ENCODE measurements around the gene LRRC8E.
A peak's percentile ranks its signal among the peaks of the same experiment; 100 is the strongest.
"Not testable (repeated sequence)": the region's sequence is repeated elsewhere in the genome, so short reads cannot be mapped to it uniquely, and the experiment has no call there.

The LRRC8E gene

GRCh38 chr19:7858109-7858770, 30.1 kb upstream of the LRRC8E start:
- POLR2A ChIA-PET, result interaction anchor here (0.5 kb wide), 1 partner anchor 693 kb away, joined by 4 read pairs; no protein-coding TSS in a partner anchor
- no peak for DNase-seq (ENCODE audit: extremely low spot score)
- CTCF ChIA-PET, result interaction anchor here (0.6 to 4.4 kb wide), 8 partner anchors 11 to 344 kb away, joined by 3 to 45 read pairs (median 4); no protein-coding TSS in a partner anchor
- TF ChIP-seq CTCF (IDR thresholded peaks at IDR 0.05; ENCODE audit: control extremely low read depth, extremely low read depth, low read depth, missing control alignments), result no peak

GRCh38 chr19:7859087-7859486, 29.2 kb upstream of the LRRC8E start:
- POLR2A ChIA-PET, result not testable (repeated sequence)

GRCh38 chr19:7859831-7860713, 28.2 kb upstream of the LRRC8E start:
- ChIA-PET POLR2A (no interaction called here), CTCF (interaction anchor here (1.3 to 4.4 kb wide), 2 partner anchors 9 to 60 kb away, joined by 3 to 45 read pairs; no protein-coding TSS in a partner anchor)
- no peak for TF ChIP-seq CTCF (IDR thresholded peaks at IDR 0.05; ENCODE audit: control extremely low read depth, extremely low read depth, low read depth, missing control alignments)
- DNase-seq (ENCODE audit: extremely low spot score), result no peak

More at GRCh38 chr19:7859087-7859486, 29.2 kb upstream of the LRRC8E start:
- CTCF ChIA-PET, result interaction anchor here (1.5 to 4.4 kb wide), 3 partner anchors 10 to 59 kb away, joined by 4 to 45 read pairs (median 5); no protein-coding TSS in a partner anchor
- not testable (repeated sequence) for DNase-seq (ENCODE audit: extremely low spot score)

GRCh38 chr19:7860714-7861618, 27.3 kb upstream of the LRRC8E start:
- POLR2A ChIA-PET, result no interaction called here
- DNase-seq (ENCODE audit: extremely low spot score), result no peak
- no peak for TF ChIP-seq CTCF (IDR thresholded peaks at IDR 0.05; ENCODE audit: control extremely low read depth, extremely low read depth, low read depth, missing control alignments)
- CTCF ChIA-PET, result interaction anchor here (0.9 to 4.4 kb wide), 8 partner anchors 8 to 292 kb away, joined by 3 to 45 read pairs (median 4); partner anchors contain the start of genes SNAPC2 and TRAPPC5

GRCh38 chr19:7861619-7862412, 26.5 kb upstream of the LRRC8E start:
- ChIA-PET POLR2A (no interaction called here), CTCF (interaction anchor here (0.6 to 4.4 kb wide), 11 partner anchors 8 to 293 kb away, joined by 3 to 34 read pairs (median 3); partner anchors contain the start of genes MAP2K7, SNAPC2 and TRAPPC5)
- TF ChIP-seq CTCF (IDR thresholded peaks at IDR 0.05; ENCODE audit: control extremely low read depth, extremely low read depth, low read depth, missing control alignments), result no peak
- no peak for DNase-seq (ENCODE audit: extremely low spot score)

GRCh38 chr19:7862413-7862951, 25.8 kb upstream of the LRRC8E start:
- DNase-seq (ENCODE audit: extremely low spot score), result peak; percentile 91

More at GRCh38 chr19:7862413-7862951, 25.8 kb upstream of the LRRC8E start:
- CTCF ChIA-PET, result interaction anchor here (0.6 to 4.4 kb wide), 8 partner anchors 9 to 227 kb away, joined by 3 to 34 read pairs (median 3); partner anchors contain the start of genes MAP2K7 and TRAPPC5
- TF ChIP-seq CTCF (IDR thresholded peaks at IDR 0.05; ENCODE audit: control extremely low read depth, extremely low read depth, low read depth, missing control alignments), result no peak
- POLR2A ChIA-PET, result no interaction called here
